Breast epithelium (tissue), 4 donors: Measurements from ENCODE around the gene SH3BP5. TPM values are rescaled to one million over a fixed set of nuclear protein-coding genes. Genes with fewer than 3 reads are reported as not detected.
A peak's percentile ranks its signal among the peaks of the same experiment; 100 is the strongest.

Source experiments
- DNase-seq, 2 donors: peaks; one replicate each; pipeline ENCODE4 v3.0.0-alpha.2; 2019; ENCODE audit warnings: low spot score in 2 of 2
- H3K27ac ChIP-seq, 2 donors: fragments of 200-600 bp; sonication (generic) in 1 of 2; one replicate each; pipeline ENCODE4 v1.5.1; 2016 to 2019; ENCODE audit warnings: mild to moderate bottlenecking in 1 of 2
- H3K27me3 ChIP-seq, 2 donors: fragments of 200-600 bp; sonication (generic) in 1 of 2; one replicate each; pipeline versions ENCODE4 v1.5.1 to v1.6.0; 2017 to 2019; ENCODE audit warnings: control low read depth in 1 of 2, mild to moderate bottlenecking in 1 of 2
- H3K36me3 ChIP-seq: fragments of 200-600 bp; one replicate; pipeline ENCODE4 v1.5.1; 2019
- H3K4me1 ChIP-seq, 2 donors: fragments of 200-600 bp; sonication (generic); one replicate each; pipeline ENCODE4 v1.5.1; 2016 to 2019; ENCODE audit warnings: control low read depth in 1 of 2
- H3K4me3 ChIP-seq, 3 donors: fragments of 200-600 bp; sonication (generic); 1 replicate in 2 of 3; 2 replicates in 1 of 3; pipeline ENCODE4 v1.5.1; 2016 to 2019; ENCODE audit warnings: mild to moderate bottlenecking in 3 of 3, moderate library complexity in 2 of 3
- H3K9me3 ChIP-seq, 2 donors: fragments of 200-600 bp; sonication (generic) in 1 of 2; one replicate each; pipeline ENCODE4 v1.5.1; 2016 to 2019; ENCODE audit warnings: control low read depth in 1 of 2
- CTCF ChIP-seq, 3 donors: fragments of 450-650 bp; IDR thresholded peaks; one replicate each; pipeline ENCODE4 v1.5.1; 2016 to 2017; ENCODE audit warnings: antibody characterized with exemption in 3 of 3, mild to moderate bottlenecking in 3 of 3, moderate library complexity in 3 of 3
- POLR2A ChIP-seq: fragments of 450-650 bp; IDR thresholded peaks from one replicate; pipeline ENCODE4 v1.6.1; 2016; ENCODE audit warnings: antibody characterized with exemption, mild to moderate bottlenecking, moderate library complexity
- POLR2AphosphoS5 ChIP-seq, 3 donors: sonication (generic); formaldehyde crosslinking; IDR thresholded peaks; one replicate each; pipeline ENCODE4 v1.6.1; 2017; ENCODE audit warnings: antibody characterized with exemption in 3 of 3
- intact Hi-C: fragments of 100-400 bp; cut with DNase I; formaldehyde crosslinking; loops from one replicate; pipeline ENCODE4 v1.15.1; 2023; ENCODE audit warnings: low total_unique reads
- total RNA-seq, 3 donors: library from RNA; depleted of rRNA; stranded (reverse); fragments of >200 nt; gene quantifications; one replicate each; pipeline ENCODE4 v1.1.0, GENCODE V29; 2016

Gene SH3BP5
- total RNA-seq, 3 donors from 2014 or later = 56.9 to 96.2 (median 83.2) TPM

- H3K27ac ChIP-seq = peak overlapping the region; percentile 18 to 19
- no peak for TF ChIP-seq CTCF (IDR thresholded peaks at IDR 0.05)
- no peak for TF ChIP-seq POLR2AphosphoS5 (IDR thresholded peaks at IDR 0.05)
- no peak for TF ChIP-seq POLR2A
- no peaks in the 10 kb centered on the region for H3K36me3 ChIP-seq
- no peak for DNase-seq
- no peaks in the 10 kb centered on the region for H3K9me3 ChIP-seq
- peaks cover 4 to 8% of the 10 kb centered on the region in 2 donors for H3K4me1 ChIP-seq
- intact Hi-C loops = no loop called here
- H3K4me3 ChIP-seq = no peak overlapping the region
- no peaks in the 10 kb centered on the region for H3K27me3 ChIP-seq
Observed at GRCh38 chr3:15283702-15284101, 48.7 kb downstream of the SH3BP5 start.

- Histone ChIP-seq H3K36me3 (no peaks in the 10 kb centered on the region), H3K27ac (peak overlapping the region in 1 of 2 donors; percentile 36), H3K4me1 (peaks cover 4 to 8% of the 10 kb centered on the region in 2 donors), H3K27me3 (no peaks in the 10 kb centered on the region), H3K4me3 (no peak overlapping the region), H3K9me3 (no peaks in the 10 kb centered on the region)
- intact Hi-C loops = no loop called here
- no peak for DNase-seq
- TF ChIP-seq CTCF (IDR thresholded peaks at IDR 0.05) (no peak), POLR2A (no peak), POLR2AphosphoS5 (IDR thresholded peaks at IDR 0.05) (no peak)
Observed at GRCh38 chr3:15281817-15282216, 50.6 kb downstream of the SH3BP5 start.

DNA sequence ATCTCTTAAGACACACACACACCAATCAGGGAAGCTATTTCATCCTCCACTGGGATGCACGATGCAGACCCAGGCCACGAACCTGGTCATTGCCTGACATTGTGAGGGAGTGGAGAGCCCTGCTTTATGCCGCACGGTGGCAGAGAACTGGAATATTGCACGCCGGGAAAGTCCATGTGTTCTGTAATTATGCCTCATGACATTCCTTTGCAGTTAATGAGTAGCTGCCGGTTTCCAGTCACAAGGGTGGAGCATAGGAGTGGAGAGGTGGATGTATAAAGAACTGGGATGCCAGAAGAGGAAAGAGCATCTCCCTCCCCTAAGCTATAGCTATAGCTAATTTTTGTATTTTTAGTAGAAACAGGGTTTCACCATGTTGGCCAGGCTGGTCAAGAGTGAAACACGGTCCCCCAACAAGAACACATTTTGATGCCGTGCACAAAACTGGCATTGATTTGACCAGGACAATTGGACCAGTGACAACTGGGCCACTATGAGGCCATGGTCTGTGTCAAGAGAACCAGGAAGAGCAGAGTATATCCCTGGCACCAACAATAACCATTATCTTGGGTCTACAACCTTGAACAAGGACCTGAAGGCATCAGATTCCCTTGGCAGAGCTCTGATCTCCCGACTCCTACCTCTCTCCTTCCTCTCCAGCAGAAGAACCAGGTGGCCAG lies 51.4 kb downstream of the SH3BP5 start:
- no peak for TF ChIP-seq POLR2A
- no peak for TF ChIP-seq CTCF (IDR thresholded peaks at IDR 0.05)
- no peak for TF ChIP-seq POLR2AphosphoS5 (IDR thresholded peaks at IDR 0.05)
- peaks cover 4 to 8% of the 10 kb centered on the region in 2 donors for H3K4me1 ChIP-seq
- intact Hi-C loops = no loop called here

DNA sequence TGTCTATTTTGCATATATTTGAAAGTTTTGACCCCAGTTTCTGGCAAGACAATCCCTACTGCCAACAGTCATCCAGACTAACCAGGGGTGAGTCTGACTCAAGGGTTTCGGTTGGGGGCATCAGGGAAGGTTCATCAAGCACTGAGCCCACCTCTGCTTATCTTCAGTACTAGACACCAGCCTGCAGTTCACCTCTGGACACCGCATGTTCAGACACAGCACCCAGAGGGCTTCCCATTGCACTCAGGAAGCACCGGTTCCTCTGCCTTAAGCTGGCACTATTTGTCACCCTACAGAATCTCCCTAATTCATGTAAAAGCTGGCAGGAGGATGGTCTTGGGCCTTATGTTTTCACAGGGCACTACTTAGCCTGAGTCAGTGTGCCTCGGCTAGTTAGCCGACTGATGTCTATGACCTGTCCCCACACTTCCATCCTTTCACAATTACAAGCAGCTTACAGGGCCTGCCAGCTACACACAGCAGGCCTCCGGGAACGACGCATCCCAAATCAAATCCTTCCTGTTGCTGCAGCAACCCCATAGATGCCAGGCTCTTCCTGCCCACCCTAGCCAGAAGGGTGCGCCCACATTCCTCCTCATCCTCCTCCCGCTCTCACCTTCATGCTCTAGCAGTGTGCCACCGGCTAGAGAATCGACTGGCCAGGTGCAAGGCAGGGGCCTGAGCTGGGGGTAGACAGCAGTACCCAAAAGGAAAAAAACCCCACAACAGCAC lies 52.5 kb downstream of the SH3BP5 start:
- Histone ChIP-seq H3K27me3 (no peaks in the 10 kb centered on the region), H3K27ac (peak overlapping the region in 1 of 2 donors; percentile 36), H3K4me1 (peaks cover 4 to 8% of the 10 kb centered on the region in 2 donors), H3K36me3 (no peaks in the 10 kb centered on the region), H3K9me3 (no peaks in the 10 kb centered on the region), H3K4me3 (peak overlapping the region in 1 of 3 donors; percentile 27)
- DNase-seq = no peak
- intact Hi-C loops = no loop called here
- TF ChIP-seq CTCF (IDR thresholded peaks at IDR 0.05) = no peak
- TF ChIP-seq POLR2AphosphoS5 (IDR thresholded peaks at IDR 0.05) = no peak
- no peak for TF ChIP-seq POLR2A

More for the DNA sequence above, 51.4 kb downstream of the SH3BP5 start:
- no peaks in the 10 kb centered on the region for H3K27me3 ChIP-seq
- H3K4me3 ChIP-seq = no peak overlapping the region
- DNase-seq = no peak
- peak overlapping the region in 1 of 2 donors; percentile 36 for H3K27ac ChIP-seq
- H3K9me3 ChIP-seq = no peaks in the 10 kb centered on the region
- H3K36me3 ChIP-seq = no peaks in the 10 kb centered on the region

DNA sequence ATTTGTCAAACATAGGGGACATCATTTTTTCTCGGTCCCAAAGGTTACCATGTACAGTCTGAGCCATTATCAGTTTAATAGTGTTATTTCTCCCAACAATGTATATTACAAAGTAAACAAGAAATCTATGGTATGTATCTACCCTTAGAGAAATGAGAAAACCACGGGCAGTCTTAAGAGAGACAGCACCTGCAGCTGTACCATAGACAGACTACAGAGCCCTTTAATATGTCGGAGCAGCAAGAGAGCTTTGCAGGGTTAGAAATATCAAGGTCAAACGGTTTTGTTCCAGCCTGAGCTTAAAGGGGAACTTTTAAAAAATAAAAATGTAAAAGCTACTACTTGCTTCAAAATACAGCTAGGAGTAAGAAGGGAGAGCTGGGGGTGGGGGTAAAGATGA lies 53.2 kb downstream of the SH3BP5 start:
- H3K4me3 ChIP-seq = no peak overlapping the region
- intact Hi-C loops = no loop called here
- H3K27ac ChIP-seq = peak overlapping the region in 1 of 2 donors; percentile 36
- TF ChIP-seq POLR2AphosphoS5 (IDR thresholded peaks at IDR 0.05) = no peak
- TF ChIP-seq CTCF (IDR thresholded peaks at IDR 0.05) = no peak
- no peak for TF ChIP-seq POLR2A
- H3K9me3 ChIP-seq = no peaks in the 10 kb centered on the region
- H3K27me3 ChIP-seq = no peaks in the 10 kb centered on the region
- no peaks in the 10 kb centered on the region for H3K36me3 ChIP-seq
- H3K4me1 ChIP-seq = peaks cover 4 to 5% of the 10 kb centered on the region in 2 donors
- no peak for DNase-seq
